Renal pelvis (tissue), 4 donors: ENCODE data around the gene PDE3A. TPM values are rescaled to one million over a fixed set of nuclear protein-coding genes. Genes with fewer than 3 reads are reported as not detected.
"Not testable (repeated sequence)": the region's sequence is repeated elsewhere in the genome, so short reads cannot be mapped to it uniquely, and the experiment has no call there.

Source experiments
- DNase-seq: peaks from one replicate; pipeline ENCODE4 v3.0.0-alpha.2; 2013
- polyA plus RNA-seq, 3 donors: library from polyadenylated mRNA; unstranded; fragments of 120-200 nt; gene quantifications; one replicate each; pipeline ENCODE4 v1.2.1, GENCODE V29; 2013; ENCODE audit not compliant: insufficient read length in 3 of 3

Gene PDE3A
- polyA plus RNA-seq, 3 donors, result 19.7 to 23.9 (median 22.1) TPM

GRCh38 chr12:20601668-20602280 lies 233.4 kb downstream of the PDE3A start:
- DNase-seq, result peak; percentile 31

- no peak for DNase-seq
These were observed 234.5 kb downstream of the PDE3A start for GRCh38 chr12:20602641-20603391.

DNA sequence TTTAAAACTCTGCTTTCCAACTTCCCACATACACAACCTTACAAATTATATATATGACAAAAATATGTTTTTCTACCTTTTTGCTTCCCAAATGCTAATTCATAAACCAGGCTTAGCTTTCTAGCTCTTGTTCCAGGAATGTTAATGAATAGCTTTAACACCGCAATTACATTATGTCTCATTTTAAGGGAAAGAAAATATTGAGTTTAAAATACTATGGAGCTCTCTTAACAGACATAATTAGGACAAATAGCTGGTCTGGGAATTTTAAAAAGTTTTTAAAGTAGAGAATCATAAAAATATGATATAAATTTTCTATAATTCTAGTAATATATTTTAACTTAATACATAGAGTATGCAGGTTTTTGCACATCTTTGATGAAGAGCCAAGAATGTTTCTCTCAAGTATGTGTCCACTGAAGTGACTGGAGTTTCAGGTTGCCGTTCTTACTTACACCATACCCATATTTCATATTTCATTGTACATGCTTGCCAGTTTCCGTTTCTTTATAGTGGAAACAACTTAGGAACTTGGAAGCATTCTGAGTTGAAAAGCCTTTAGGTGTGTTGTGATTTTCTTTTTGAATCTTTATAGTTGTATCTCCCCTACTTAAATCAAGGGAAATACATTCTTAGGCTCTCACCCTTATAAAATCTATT lies 236.2 kb downstream of the PDE3A start:
- DNase-seq, result no peak

GRCh38 chr12:20615020-20615419 lies 246.7 kb downstream of the PDE3A start:
- DNase-seq, result not testable (repeated sequence)

DNA sequence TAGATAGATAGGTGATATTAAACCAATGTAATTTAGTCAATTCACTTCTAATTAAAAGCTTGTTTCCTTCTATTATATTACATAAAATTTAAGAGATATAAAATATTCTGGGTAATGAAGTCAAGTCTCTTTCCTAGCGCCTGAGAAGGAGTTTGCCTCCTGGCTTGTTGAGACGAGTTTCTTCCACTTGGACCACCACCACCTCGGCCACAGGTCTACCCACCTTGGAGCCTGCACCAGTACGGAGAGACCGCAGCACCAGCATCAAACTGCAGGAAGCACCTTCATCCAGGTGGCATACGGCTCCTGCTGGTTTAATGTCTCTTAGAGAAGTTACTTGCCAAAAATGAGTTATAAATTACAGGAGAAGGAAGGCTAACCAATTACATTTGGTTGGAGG lies 247.8 kb downstream of the PDE3A start:
- no peak for DNase-seq

- no peak for DNase-seq
These were observed 251.9 kb downstream of the PDE3A start for GRCh38 chr12:20620261-20620660.

GRCh38 chr12:20624718-20625117 lies 256.4 kb downstream of the PDE3A start:
- peak; percentile 49 for DNase-seq

- no peak for DNase-seq
These were observed 257.2 kb downstream of the PDE3A start for GRCh38 chr12:20625531-20625930.

DNA sequence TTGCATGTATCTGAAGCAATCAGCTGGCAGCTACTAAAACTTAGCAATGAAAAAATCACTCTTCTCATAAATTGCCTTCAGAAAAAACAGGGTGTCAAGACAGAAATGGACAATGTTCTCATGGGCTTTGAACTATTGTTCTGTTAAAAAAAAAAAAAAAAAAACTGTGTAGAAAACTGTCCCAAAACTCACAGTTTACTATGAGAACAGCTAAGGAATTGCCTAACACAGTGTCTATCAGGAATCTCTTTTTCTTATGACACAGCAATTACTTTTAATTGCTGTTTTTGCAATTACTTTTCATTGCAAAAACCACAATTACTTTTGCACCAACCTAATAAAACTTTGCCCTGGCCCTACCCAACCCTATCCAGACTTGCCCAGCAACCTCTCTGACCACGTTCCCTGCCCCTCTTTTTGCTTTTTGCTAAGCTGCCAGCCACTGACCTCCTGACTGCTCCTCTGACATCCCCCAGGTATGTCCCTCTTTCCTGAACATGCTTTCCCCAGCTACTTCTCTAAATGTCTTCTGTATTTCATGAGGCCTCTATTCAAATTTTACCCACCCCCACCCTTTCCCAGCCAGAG lies 258.8 kb downstream of the PDE3A start:
- no peak for DNase-seq

GRCh38 chr12:20628226-20628787 lies 260.0 kb downstream of the PDE3A start:
- DNase-seq, result no peak

DNA sequence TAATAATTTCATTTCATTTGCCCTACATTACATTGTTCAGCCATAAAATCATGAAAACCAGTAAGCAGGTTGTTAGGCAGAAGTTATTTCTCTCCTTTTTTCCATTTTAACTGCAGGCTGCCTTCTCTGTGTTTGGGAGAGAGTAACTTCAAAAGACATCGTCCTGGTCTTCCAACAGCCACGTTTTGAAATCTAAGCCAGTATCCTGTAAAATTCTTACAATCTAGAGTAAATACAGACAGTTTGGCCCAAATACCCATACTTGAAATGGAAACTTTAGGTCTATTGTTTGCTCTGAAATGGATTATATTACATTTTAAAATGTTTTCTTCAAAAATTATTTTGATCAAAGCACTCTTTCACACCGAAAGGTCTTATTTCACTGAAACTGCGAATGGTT lies 260.7 kb downstream of the PDE3A start:
- DNase-seq, result no peak

GRCh38 chr12:20629414-20630156 lies 261.2 kb downstream of the PDE3A start:
- DNase-seq, result no peak

DNA sequence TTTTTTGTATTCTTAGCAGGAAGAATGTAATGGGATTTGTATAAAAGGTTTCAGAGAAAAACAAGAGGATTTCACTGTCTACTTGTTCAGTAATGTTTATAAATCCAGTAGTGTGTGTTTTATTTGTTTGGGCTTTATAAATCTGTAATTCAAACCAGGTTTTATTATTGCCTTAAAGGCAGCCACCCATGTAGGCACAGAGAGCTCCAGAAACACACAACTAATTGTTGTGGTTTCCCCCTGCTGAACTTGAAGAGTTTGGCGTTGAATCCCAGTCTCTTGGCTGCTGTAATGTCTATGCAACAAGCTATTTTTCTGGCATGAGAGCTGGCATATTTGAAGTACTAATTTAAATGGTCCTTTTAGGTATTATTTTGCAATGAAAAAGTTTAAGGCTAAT lies 263.4 kb downstream of the PDE3A start:
- DNase-seq, result no peak

GRCh38 chr12:20641106-20641505 lies 272.8 kb downstream of the PDE3A start:
- DNase-seq, result no peak

GRCh38 chr12:20643822-20644221 lies 275.5 kb downstream of the PDE3A start:
- DNase-seq, result no peak

DNA sequence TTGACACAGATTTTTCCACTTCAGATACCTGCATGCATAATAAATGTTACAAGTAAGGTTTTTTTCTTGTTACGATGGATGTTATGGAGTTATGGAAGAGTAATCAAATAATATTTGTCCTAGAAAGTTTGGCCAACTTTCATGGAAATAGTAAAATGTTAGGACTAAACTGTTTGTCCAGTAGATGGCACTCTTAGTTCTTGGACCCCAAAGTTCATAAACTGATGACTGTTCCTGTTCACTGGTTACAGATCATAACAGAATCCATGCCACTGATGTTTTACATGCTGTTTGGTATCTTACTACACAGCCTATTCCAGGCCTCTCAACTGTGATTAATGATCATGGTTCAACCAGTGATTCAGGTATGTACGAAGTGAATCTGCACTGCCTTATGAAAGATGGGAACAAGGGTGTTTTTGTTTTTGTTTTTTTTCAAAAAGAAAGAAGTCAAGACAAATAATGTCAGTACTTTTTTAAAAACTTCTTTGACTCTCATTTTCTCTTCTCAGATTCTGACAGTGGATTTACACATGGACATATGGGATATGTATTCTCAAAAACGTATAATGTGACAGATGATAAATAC lies 278.0 kb downstream of the PDE3A start:
- no peak for DNase-seq

- DNase-seq, result no peak
These were observed 285.5 kb downstream of the PDE3A start for GRCh38 chr12:20653871-20654270.

DNA sequence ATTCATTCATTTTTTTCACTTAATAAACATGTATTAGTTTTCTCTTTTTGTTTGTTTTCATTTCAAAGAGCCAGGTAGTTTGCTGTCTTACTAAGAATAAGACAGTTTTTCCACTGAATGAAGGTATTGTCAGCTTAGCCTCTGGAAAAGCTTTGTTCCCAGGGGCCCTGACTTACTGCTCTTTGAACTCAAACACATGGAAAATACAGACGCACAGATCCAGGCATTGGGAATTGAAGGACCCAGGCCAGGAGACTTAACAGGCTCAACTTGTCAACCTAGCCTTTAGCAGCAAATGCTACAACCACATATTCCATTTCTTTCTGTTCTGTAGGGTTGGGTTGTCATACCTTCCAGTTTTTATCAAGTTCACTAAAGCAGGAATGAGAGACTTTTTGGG lies 288.3 kb downstream of the PDE3A start:
- no peak for DNase-seq

- DNase-seq, result no peak
These were observed 289.2 kb downstream of the PDE3A start for GRCh38 chr12:20657496-20657895.

- no peak for DNase-seq
These were observed 313.0 kb downstream of the PDE3A start for GRCh38 chr12:20681334-20681733.

DNA sequence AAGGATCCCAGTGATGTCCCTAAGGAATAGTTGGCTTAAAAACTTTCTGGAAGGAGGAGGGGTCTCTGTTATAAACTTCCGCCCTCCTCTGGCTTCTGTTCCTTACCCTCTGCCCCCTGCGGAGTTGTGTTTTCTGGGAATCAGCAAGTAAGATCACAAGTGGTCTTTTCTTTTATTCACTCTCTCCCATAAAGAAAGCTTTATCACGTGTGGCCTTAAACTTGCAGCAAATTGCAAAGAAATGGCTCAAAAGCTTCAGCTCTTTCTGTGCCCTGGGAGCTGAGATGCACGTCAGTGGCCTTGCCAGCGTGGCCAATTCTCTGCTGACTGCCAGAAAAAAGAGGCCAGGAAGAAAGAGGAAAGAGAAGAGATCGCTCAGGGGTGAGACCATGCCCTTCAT lies 326.9 kb downstream of the PDE3A start, which contains the start of gene SLCO1C1:
TSS of gene SLCO1C1 (plus strand) at position 101 of the 400 bp plus-strand sequence. CDS start 4,245 bp downstream, outside the sequence.
- DNase-seq, result no peak
